Measurements from ENCODE around the gene ELMO1. TPM values are rescaled to one million over a fixed set of nuclear protein-coding genes. Genes with fewer than 3 reads are reported as not detected.
A peak's percentile ranks its signal among the peaks of the same experiment; 100 is the strongest.

The ELMO1 gene
- total and polyA plus RNA-seq, 2 of the 13 experiments (the other 11 are each of a cell fraction or from before 2014, with no cell fraction given) = 0.11 to 0.17 TPM

DNA sequence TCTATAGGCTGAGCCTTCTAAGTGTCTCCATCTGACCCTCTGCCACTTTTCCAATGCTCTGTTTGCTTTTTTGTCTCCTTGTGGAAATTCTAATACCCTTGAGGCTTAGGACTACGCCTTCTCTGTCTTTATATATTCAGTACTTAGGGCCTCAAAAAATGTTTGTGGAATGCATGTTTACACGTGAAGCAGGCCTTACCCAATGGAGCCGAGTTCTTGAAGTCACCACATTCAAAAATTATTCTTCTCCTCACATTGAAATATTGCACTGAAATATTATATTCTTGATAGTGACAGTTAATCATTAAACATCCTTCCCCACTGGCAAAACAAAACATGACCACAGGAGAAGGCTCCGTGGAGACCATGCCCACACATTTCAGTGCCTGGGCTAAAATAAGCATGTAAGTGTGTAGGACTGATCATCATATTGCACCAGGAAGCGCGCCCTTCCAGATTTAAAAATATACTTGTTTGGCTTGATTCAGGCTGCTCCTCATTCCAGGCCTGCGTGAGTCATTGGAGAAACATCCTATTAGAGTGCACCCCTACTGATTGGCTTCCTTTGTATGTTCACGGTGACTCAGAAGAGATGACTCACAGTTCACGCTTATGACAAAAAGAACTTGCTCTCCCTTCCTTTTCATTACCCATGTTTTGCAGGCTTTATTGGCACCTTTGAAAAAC is 416.9 kb downstream of the ELMO1 start (continued):
- TF ChIP-seq ZNF10 (CRISPR knock-in tag; IDR thresholded peaks at IDR 0.05; ENCODE audit: borderline replicate concordance, low read depth) (no peak), RNF2 (conservative IDR thresholded peaks at IDR 0.05; ENCODE audit: low read depth) (no peak), NONO (IDR thresholded peaks at IDR 0.05) (no peak), NONO (CRISPR knock-in tag; conservative IDR thresholded peaks at IDR 0.05) (no peak), ELF3 (CRISPR knock-in tag; IDR thresholded peaks at IDR 0.05) (peak; percentile 85), HNRNPL (IDR thresholded peaks at IDR 0.05; ENCODE audit: low read depth, low read length) (no peak), TEAD3 (CRISPR knock-in tag; optimal IDR thresholded peaks at IDR 0.05; ENCODE audit: borderline replicate concordance) (peak; percentile 99), SAP130 (CRISPR knock-in tag; IDR thresholded peaks at IDR 0.05; ENCODE audit: low read depth) (peak; percentile 56), RELA (CRISPR knock-in tag; IDR thresholded peaks at IDR 0.05) (no peak), PLRG1 (conservative IDR thresholded peaks at IDR 0.05) (no peak), AGO1 (IDR thresholded peaks at IDR 0.05; ENCODE audit: low read depth, low read length, poor library complexity, severe bottlenecking) (no peak), POGZ (CRISPR knock-in tag; IDR thresholded peaks at IDR 0.05) (peak; percentile 96), ZFP41 (CRISPR knock-in tag; IDR thresholded peaks at IDR 0.05; ENCODE audit: borderline replicate concordance) (no peak), HDAC1 (CRISPR knock-in tag; IDR thresholded peaks at IDR 0.05) (0 out of 2 replicates have a peak, but pooled peaks have one; percentile 39), ZNF30 (CRISPR knock-in tag; IDR thresholded peaks at IDR 0.05) (no peak), ZFY (CRISPR knock-in tag; IDR thresholded peaks at IDR 0.05) (peak; percentile 37; the same call in 1 of the 2 replicates), ZNF83 (CRISPR knock-in tag; IDR thresholded peaks at IDR 0.05; ENCODE audit: borderline replicate concordance) (no peak), RXRB (CRISPR knock-in tag; IDR thresholded peaks at IDR 0.05; ENCODE audit: borderline replicate concordance) (peak; percentile 68; the same call in 1 of the 2 replicates), SKIL (CRISPR knock-in tag; IDR thresholded peaks at IDR 0.05; ENCODE audit: borderline replicate concordance) (0 out of 2 replicates have a peak, but pooled peaks have one; percentile 19), ZBTB21 (CRISPR knock-in tag; IDR thresholded peaks at IDR 0.05) (peak; percentile 17; the same call in 1 of the 2 replicates), ZNF124 (CRISPR knock-in tag; IDR thresholded peaks at IDR 0.05) (no peak)
- TF ChIP-seq, protein P1, sequence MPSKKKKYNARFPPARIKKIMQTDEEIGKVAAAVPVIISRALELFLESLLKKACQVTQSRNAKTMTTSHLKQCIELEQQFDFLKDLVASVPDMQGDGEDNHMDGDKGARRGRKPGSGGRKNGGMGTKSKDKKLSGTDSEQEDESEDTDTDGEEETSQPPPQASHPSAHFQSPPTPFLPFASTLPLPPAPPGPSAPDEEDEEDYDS (CRISPR knock-in tag; IDR thresholded peaks at IDR 0.05) = peak; percentile 23; the same call in 1 of the 2 replicates
- TF ChIP-seq, protein P2, sequence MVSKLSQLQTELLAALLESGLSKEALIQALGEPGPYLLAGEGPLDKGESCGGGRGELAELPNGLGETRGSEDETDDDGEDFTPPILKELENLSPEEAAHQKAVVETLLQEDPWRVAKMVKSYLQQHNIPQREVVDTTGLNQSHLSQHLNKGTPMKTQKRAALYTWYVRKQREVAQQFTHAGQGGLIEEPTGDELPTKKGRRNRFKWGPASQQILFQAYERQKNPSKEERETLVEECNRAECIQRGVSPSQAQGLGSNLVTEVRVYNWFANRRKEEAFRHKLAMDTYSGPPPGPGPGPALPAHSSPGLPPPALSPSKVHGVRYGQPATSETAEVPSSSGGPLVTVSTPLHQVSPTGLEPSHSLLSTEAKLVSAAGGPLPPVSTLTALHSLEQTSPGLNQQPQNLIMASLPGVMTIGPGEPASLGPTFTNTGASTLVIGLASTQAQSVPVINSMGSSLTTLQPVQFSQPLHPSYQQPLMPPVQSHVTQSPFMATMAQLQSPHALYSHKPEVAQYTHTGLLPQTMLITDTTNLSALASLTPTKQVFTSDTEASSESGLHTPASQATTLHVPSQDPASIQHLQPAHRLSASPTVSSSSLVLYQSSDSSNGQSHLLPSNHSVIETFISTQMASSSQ (IDR thresholded peaks at IDR 0.05; ENCODE audit: low read depth) = peak; percentile 38; the same call in 1 of the 2 replicates
- TF ChIP-seq, protein P2 (CRISPR knock-in tag; IDR thresholded peaks at IDR 0.05; ENCODE audit: borderline replicate concordance) = peak; percentile 63; the same call in 1 of the 2 replicates

All from HepG2 (cell line).